Activated CD8-positive, alpha-beta T cell treated with anti-CD3 and anti-CD28 coated beads for 36 hours (primary cell): Measurements from ENCODE around the gene NR2C1. TPM values are rescaled to one million over a fixed set of nuclear protein-coding genes. Genes with fewer than 3 reads are reported as not detected.
A peak's percentile ranks its signal among the peaks of the same experiment; 100 is the strongest.
"Not testable (repeated sequence)": the region's sequence is repeated elsewhere in the genome, so short reads cannot be mapped to it uniquely, and the experiment has no call there.

ENCODE experiments used
- ATAC-seq: fragments of 200-7000 bp; cut with Tn5 transposase; one replicate; pipeline ENCODE4 v1.10.0; 2021; ENCODE audit warnings: mild to moderate bottlenecking, moderate library complexity
- CTCF ChIA-PET: fragments of 350-600 bp; sonication (Branson Sonifier 250); formaldehyde crosslinking; loops from one replicate; lab custom pipeline; 2021; ENCODE audit warnings: antibody characterized with exemption; lab: Charles Lee
- POLR2A ChIA-PET: fragments of 350-600 bp; sonication (Branson Sonifier 250); formaldehyde crosslinking; loops from one replicate; lab custom pipeline; 2021; ENCODE audit warnings: antibody characterized with exemption; lab: Charles Lee
- DNase-seq: peaks from one replicate; pipeline ENCODE4 v3.0.0-alpha.2; 2020
- H3K27ac Mint-ChIP-seq: one replicate; pipeline ENCODE4 v1.8.0; 2021; ENCODE audit warnings: mild to moderate bottlenecking, mixed read lengths
- H3K27me3 Mint-ChIP-seq: one replicate; pipeline ENCODE4 v1.8.0; 2021; ENCODE audit warnings: mixed read lengths
- H3K36me3 Mint-ChIP-seq: one replicate; pipeline ENCODE4 v1.8.0; 2021; ENCODE audit warnings: low read depth, mixed read lengths
- H3K4me1 Mint-ChIP-seq: one replicate; pipeline ENCODE4 v1.8.0; 2021; ENCODE audit warnings: low read depth, mixed read lengths
- H3K4me3 Mint-ChIP-seq: one replicate; pipeline ENCODE4 v1.8.0; 2021; ENCODE audit warnings: mild to moderate bottlenecking, moderate library complexity, mixed read lengths
- H3K9me3 Mint-ChIP-seq: one replicate; pipeline ENCODE4 v1.8.0; 2021; ENCODE audit warnings: mixed read lengths
- intact Hi-C: fragments of 100-400 bp; cut with micrococcal nuclease; formaldehyde crosslinking; loops from one replicate; pipeline ENCODE4 v1.10.0; 2022
- total RNA-seq, 2 experiments: library from RNA; stranded (reverse); gene quantifications; one replicate each; pipeline ENCODE4 v1.2.3, GENCODE V29; 2021
- TF ChIP-seq, protein P1 (sequence below): fragments of 200-600 bp; IDR thresholded peaks from one replicate; pipeline ENCODE4 v1.8.0; 2022; ENCODE audit warnings: antibody characterized with exemption, mild to moderate bottlenecking

NR2C1 gene
- total RNA-seq, 2 experiments from 2014 or later: 24.9 to 32.4 TPM

DNA sequence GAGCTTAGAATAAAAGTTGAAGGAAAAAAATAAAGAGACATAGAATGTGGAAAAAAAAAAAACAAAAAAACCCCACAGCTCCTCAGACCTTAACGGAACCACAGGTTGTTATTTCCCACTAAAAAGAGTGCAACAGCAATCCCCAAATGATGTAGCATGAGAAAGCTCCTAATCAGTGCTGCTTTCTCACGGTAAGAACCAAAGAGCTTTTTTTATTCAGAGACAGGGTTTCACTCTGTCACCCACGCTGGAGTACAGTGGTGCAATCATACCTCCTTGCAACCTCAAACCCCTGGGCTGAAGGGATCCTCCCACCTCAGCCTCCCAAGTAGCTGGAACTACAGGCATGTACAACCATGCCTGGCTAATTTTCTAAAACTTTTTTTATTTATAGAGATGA is 83.2 kb downstream of the NR2C1 start:
- ATAC-seq: no peak
- H3K4me1 Mint-ChIP-seq: peaks cover 56% of the 10 kb centered on the region
- intact Hi-C loops: no loop called here
- CTCF ChIA-PET: interaction anchor here (1.5 to 2.3 kb wide), 2 partner anchors 24 to 83 kb away, joined by 3 to 7 read pairs; partner anchors contain the start of gene NR2C1
- H3K9me3 Mint-ChIP-seq: no peaks in the 10 kb centered on the region
- TF ChIP-seq, protein P1, sequence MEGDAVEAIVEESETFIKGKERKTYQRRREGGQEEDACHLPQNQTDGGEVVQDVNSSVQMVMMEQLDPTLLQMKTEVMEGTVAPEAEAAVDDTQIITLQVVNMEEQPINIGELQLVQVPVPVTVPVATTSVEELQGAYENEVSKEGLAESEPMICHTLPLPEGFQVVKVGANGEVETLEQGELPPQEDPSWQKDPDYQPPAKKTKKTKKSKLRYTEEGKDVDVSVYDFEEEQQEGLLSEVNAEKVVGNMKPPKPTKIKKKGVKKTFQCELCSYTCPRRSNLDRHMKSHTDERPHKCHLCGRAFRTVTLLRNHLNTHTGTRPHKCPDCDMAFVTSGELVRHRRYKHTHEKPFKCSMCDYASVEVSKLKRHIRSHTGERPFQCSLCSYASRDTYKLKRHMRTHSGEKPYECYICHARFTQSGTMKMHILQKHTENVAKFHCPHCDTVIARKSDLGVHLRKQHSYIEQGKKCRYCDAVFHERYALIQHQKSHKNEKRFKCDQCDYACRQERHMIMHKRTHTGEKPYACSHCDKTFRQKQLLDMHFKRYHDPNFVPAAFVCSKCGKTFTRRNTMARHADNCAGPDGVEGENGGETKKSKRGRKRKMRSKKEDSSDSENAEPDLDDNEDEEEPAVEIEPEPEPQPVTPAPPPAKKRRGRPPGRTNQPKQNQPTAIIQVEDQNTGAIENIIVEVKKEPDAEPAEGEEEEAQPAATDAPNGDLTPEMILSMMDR: no peak
- H3K27me3 Mint-ChIP-seq: no peaks in the 10 kb centered on the region
- peak overlapping the region; percentile 30 for H3K27ac Mint-ChIP-seq
- H3K36me3 Mint-ChIP-seq: peaks cover 43% of the 10 kb centered on the region
- DNase-seq: no peak
- H3K4me3 Mint-ChIP-seq: no peak overlapping the region
- POLR2A ChIA-PET: interaction anchor here (1.2 to 1.7 kb wide), 2 partner anchors 13 to 149 kb away, joined by 3 to 10 read pairs; partner anchors contain the start of gene NDUFA12

DNA sequence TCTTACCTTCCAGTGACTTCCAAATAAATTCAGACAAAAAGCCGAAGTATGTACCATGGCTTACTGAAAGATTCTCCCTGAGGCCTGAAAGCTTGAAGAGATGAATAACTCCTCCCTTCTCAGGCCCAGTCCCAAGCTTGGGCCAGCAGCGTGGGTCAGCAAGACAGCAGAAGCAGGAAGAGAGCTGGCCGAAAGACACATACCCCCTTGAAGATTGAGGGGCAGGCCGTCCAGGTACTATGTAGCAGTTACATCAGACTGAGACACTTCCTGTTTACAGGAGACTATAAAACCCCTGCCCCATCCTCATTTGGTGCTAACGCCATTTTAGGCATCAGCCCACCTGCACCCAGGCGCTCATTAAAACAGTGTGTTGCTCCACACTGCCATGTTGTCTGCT is 84.9 kb downstream of the NR2C1 start:
- DNase-seq (no peak), ATAC-seq (no peak)
- intact Hi-C loops: no loop called here
- ChIA-PET CTCF (interaction anchor here (0.5 to 1.1 kb wide), 3 partner anchors 115 to 886 kb away, joined by 3 to 4 read pairs (median 3); no protein-coding TSS in a partner anchor), POLR2A (interaction anchor here (0.8 kb wide), 1 partner anchor 16 kb away, joined by 3 read pairs; no protein-coding TSS in a partner anchor)
- H3K27ac Mint-ChIP-seq: peak overlapping the region; percentile 69
- H3K27me3 Mint-ChIP-seq: no peaks in the 10 kb centered on the region
- H3K4me3 Mint-ChIP-seq: no peak overlapping the region
- H3K9me3 Mint-ChIP-seq: no peaks in the 10 kb centered on the region
- H3K4me1 Mint-ChIP-seq: peaks cover 49% of the 10 kb centered on the region
- TF ChIP-seq, protein P1: no peak
- H3K36me3 Mint-ChIP-seq: peaks cover 47% of the 10 kb centered on the region

DNA sequence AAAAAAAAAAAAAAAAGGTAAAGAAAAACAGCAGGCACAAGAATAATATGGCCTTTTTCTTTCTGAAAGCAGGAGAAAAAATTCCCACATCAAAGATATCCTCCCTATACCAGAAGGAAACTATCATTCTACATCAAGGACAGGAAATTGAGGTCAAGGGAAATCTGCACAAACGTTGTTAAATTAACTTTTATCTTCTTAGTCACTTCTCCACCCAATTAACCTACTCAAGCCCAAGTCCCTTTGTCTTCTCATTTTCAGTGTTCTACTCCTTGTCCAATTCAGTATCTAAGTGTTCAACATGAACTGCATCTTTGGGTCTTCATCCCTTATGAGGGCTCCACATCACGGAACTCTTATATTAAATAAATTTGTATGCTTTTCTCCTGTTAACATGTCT is 85.6 kb downstream of the NR2C1 start:
- peak overlapping the region; percentile 59 for H3K27ac Mint-ChIP-seq
- intact Hi-C loops: no loop called here
- H3K27me3 Mint-ChIP-seq: no peaks in the 10 kb centered on the region
- DNase-seq (no peak), ATAC-seq (peak; percentile 52)
- TF ChIP-seq, protein P1: no peak
- POLR2A ChIA-PET: interaction anchor here (0.8 to 1.8 kb wide), 2 partner anchors 15 to 16 kb away, joined by 3 to 7 read pairs; partner anchors contain the start of gene NDUFA12
- CTCF ChIA-PET: no interaction called here
- H3K9me3 Mint-ChIP-seq: no peaks in the 10 kb centered on the region
- H3K4me1 Mint-ChIP-seq: peaks cover 54% of the 10 kb centered on the region
- peaks cover 47% of the 10 kb centered on the region for H3K36me3 Mint-ChIP-seq
- no peak overlapping the region for H3K4me3 Mint-ChIP-seq

DNA sequence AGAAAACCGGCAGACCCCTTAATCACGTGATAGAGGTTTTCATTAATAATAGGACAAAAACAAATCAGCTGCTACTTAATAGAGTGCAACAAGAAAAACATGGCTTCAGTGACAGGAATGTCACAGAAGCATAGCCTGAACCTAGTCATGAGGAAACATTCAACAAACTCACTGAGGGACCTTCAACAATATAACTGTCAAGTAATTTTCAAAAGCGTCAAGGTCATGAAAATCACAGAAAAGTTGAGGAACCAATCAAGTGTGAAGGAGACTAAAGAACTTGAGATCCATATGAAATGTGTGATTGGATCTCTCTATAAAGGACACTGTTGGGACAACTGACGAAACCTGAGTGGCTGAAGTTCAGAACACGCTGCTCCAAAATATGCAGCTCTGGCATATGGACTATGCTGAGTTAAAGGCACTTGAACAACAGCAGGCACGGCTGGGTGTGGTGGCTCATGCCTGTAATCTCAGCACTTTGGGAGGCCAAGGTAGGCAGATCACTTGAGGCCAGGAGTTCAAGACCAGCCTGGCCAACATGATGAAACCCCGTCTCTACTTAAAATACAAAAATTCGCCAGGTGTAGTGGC is 86.2 kb downstream of the NR2C1 start:
- DNase-seq (no peak), ATAC-seq (no peak)
- peaks cover 49% of the 10 kb centered on the region for H3K4me1 Mint-ChIP-seq
- TF ChIP-seq, protein P1: no peak
- ChIA-PET POLR2A (interaction anchor here (1.8 kb wide), 1 partner anchor 16 kb away, joined by 7 read pairs; the partner anchor contains the start of gene NDUFA12), CTCF (interaction anchor here (0.6 to 1.2 kb wide), 2 partner anchors 14 to 442 kb away, joined by 3 read pairs; no protein-coding TSS in a partner anchor)
- H3K36me3 Mint-ChIP-seq: peaks cover 43% of the 10 kb centered on the region
- no peaks in the 10 kb centered on the region for H3K27me3 Mint-ChIP-seq
- no peaks in the 10 kb centered on the region for H3K9me3 Mint-ChIP-seq
- peak overlapping the region; percentile 59 for H3K27ac Mint-ChIP-seq
- no peak overlapping the region for H3K4me3 Mint-ChIP-seq
- intact Hi-C loops: no loop called here

DNA sequence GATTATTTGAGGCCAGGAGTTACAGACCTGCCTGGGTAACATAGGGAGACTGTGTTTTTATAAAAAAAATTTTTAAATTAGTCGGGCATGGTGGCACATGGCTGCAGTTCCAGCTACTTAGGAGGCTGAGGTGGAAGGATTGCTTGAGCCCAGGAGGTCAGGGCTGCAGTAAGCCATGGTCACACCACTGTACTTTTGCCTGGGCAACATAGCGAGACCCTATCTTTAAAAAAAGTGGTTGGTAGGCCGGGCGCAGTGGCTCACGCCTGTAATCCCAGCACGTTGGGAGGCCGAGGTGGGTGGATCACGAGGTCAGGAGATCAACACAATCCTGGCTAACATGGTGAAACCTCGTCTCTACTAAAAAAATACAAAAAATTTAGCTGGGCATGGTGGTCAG is 88.3 kb downstream of the NR2C1 start:
- H3K9me3 Mint-ChIP-seq, H3K27me3 Mint-ChIP-seq, H3K4me3 Mint-ChIP-seq, DNase-seq, intact Hi-C loops, CTCF ChIA-PET, ATAC-seq, POLR2A ChIA-PET, H3K27ac Mint-ChIP-seq: not testable (repeated sequence)
- Mint-ChIP-seq H3K36me3 (peaks cover 37% of the 10 kb centered on the region), H3K4me1 (peaks cover 51% of the 10 kb centered on the region)
